H1 (cell line): ENCODE results near the gene PPFIA4. TPM values are rescaled to one million over a fixed set of nuclear protein-coding genes. Genes with fewer than 3 reads are reported as not detected.

Experiments used
- CTCF ChIA-PET: fragments of 300-600 bp; sonication (Branson Sonifier 250); formaldehyde crosslinking; loops from one replicate; lab custom pipeline; 2021; ENCODE audit not compliant: partially characterized antibody; lab: Charles Lee
- POLR2A ChIA-PET: fragments of 300-600 bp; sonication (Branson Sonifier 250); formaldehyde crosslinking; loops from one replicate; lab custom pipeline; 2021; ENCODE audit warnings: inconsistent platforms; ENCODE audit not compliant: partially characterized antibody; lab: Charles Lee
- DNase-seq, 2 experiments: peaks; one replicate each; pipeline versions ENCODE4 v3.0.0 to v3.0.0-alpha.2; 2010 to 2022; ENCODE audit warnings: low spot score in 2 of 2, low read depth in 1 of 2, mixed read lengths in 1 of 2
- FAIRE-seq: peaks from 2 replicates; lab custom pipeline; 2011; peaks lifted over from hg19 to GRCh38; lab: Jason Lieb, UNC
- H2AFZ ChIP-seq: 2 replicates; pipeline ENCODE4 v1.8.1; 2012; ENCODE audit warnings: low read length, inconsistent platforms
- H2AK5ac ChIP-seq: 2 replicates; pipeline ENCODE4 v1.6.1; 2013; ENCODE audit warnings: low read depth, low read length
- H2BK120ac ChIP-seq: replicated peaks from 2 replicates; pipeline ENCODE3; 2013; ENCODE audit warnings: low read depth, low read length, inconsistent platforms
- H2BK12ac ChIP-seq: 2 replicates; pipeline ENCODE4 v1.6.1; 2013; ENCODE audit warnings: low read depth, low read length
- H2BK15ac ChIP-seq: 2 replicates; pipeline ENCODE4 v1.6.1; 2013; ENCODE audit warnings: low read length
- H2BK20ac ChIP-seq: 2 replicates; pipeline ENCODE4 v1.6.1; 2013; ENCODE audit warnings: low read length
- H2BK5ac ChIP-seq: 2 replicates; pipeline ENCODE4 v1.6.1; 2013; ENCODE audit warnings: low read depth, low read length
- H3K14ac ChIP-seq: 2 replicates; pipeline ENCODE4 v1.6.1; 2013; ENCODE audit warnings: inconsistent platforms; ENCODE audit not compliant: insufficient read length
- H3K18ac ChIP-seq: 2 replicates; pipeline ENCODE4 v1.6.1; 2013; ENCODE audit warnings: low read length; ENCODE audit errors: extremely low read depth
- H3K23ac ChIP-seq: 2 replicates; pipeline ENCODE4 v1.6.1; 2013; ENCODE audit warnings: inconsistent platforms; ENCODE audit not compliant: insufficient read length
- H3K23me2 ChIP-seq: 2 replicates; pipeline ENCODE4 v1.6.1; 2013; ENCODE audit warnings: low read depth, low read length
- H3K27ac ChIP-seq: 2 replicates; pipeline ENCODE4 v1.6.1; 2011; ENCODE audit warnings: low read depth, low read length, inconsistent platforms
- H3K27me3 ChIP-seq, 4 experiments: replicated peaks in 1 of 4; 1 replicate in 1 of 4; 2 replicates in 3 of 4; pipeline versions ENCODE4 v1.6.1 to v1.8.1; 2011 to 2013; ENCODE audit warnings: low read length in 3 of 4, mild to moderate bottlenecking in 3 of 4, inconsistent platforms in 2 of 4, mixed read lengths in 2 of 4, moderate library complexity in 1 of 4; ENCODE audit not compliant: control insufficient read depth in 3 of 4, insufficient read depth in 3 of 4; ENCODE audit errors: extremely low read depth in 1 of 4
- H3K36me3 ChIP-seq, 4 experiments: 2 replicates each; pipeline versions ENCODE4 v1.6.1 to v1.8.1; 2011 to 2013; ENCODE audit warnings: mild to moderate bottlenecking in 4 of 4, low read length in 3 of 4, moderate library complexity in 2 of 4, control low read depth in 1 of 4, inconsistent platforms in 1 of 4; ENCODE audit not compliant: insufficient read depth in 4 of 4, control insufficient read depth in 2 of 4
- H3K4ac ChIP-seq: replicated peaks from 2 replicates; pipeline ENCODE3; 2013; ENCODE audit warnings: low read length, low read depth, mixed read lengths, inconsistent platforms; ENCODE audit not compliant: insufficient read length
- H3K4me1 ChIP-seq, 4 experiments: replicated peaks in 1 of 4; 1 replicate in 1 of 4; 2 replicates in 3 of 4; pipeline versions ENCODE4 v1.6.1 to v1.8.1; 2011 to 2013; ENCODE audit warnings: low read length in 3 of 4, inconsistent platforms in 2 of 4, mixed read lengths in 1 of 4; ENCODE audit not compliant: insufficient read depth in 4 of 4, control insufficient read depth in 3 of 4
- H3K4me2 ChIP-seq, 2 experiments: 2 replicates each; pipeline versions ENCODE4 v1.6.1 to v1.8.1; 2011 to 2013; ENCODE audit warnings: low read depth in 2 of 2, low read length in 2 of 2, control low read depth in 1 of 2, inconsistent platforms in 1 of 2, mild to moderate bottlenecking in 1 of 2; ENCODE audit not compliant: insufficient read depth in 1 of 2
- H3K4me3 ChIP-seq, 4 experiments: fragments of 200-600, 300-600 bp in 1 of 4; sonication (generic), shearing (Covaris generic), sonication (Bioruptor Twin) in 1 of 4; 2 replicates each; pipeline versions ENCODE4 v1.5.1 to v1.8.1; 2011 to 2016; ENCODE audit warnings: low read length in 4 of 4, low read depth in 3 of 4, control low read depth in 2 of 4, inconsistent platforms in 2 of 4, mild to moderate bottlenecking in 2 of 4, mixed read lengths in 1 of 4, moderate library complexity in 1 of 4; ENCODE audit not compliant: insufficient read depth in 2 of 4; ENCODE audit errors: extremely low read depth in 1 of 4
- H3K56ac ChIP-seq: replicated peaks from 2 replicates; pipeline ENCODE3; 2013; ENCODE audit warnings: low read depth, mild to moderate bottlenecking, mixed read lengths, low read length, inconsistent platforms; ENCODE audit not compliant: insufficient read length
- H3K79me1 ChIP-seq: 2 replicates; pipeline ENCODE4 v1.6.1; 2013; ENCODE audit warnings: low read depth, low read length, control low read depth
- H3K79me2 ChIP-seq, 2 experiments: 2 replicates each; pipeline versions ENCODE4 v1.6.1 to v1.8.1; 2012 to 2013; ENCODE audit warnings: low read length in 2 of 2, mild to moderate bottlenecking in 2 of 2, inconsistent platforms in 1 of 2; ENCODE audit not compliant: insufficient read depth in 2 of 2, control insufficient read depth in 1 of 2
- H3K9ac ChIP-seq, 4 experiments: replicated peaks in 1 of 4; 1 replicate in 1 of 4; 2 replicates in 3 of 4; pipeline versions ENCODE4 v1.6.1 to v1.8.1; 2011 to 2013; ENCODE audit warnings: low read depth in 3 of 4, low read length in 3 of 4, control low read depth in 2 of 4, mild to moderate bottlenecking in 2 of 4, moderate library complexity in 2 of 4, inconsistent platforms in 1 of 4; ENCODE audit errors: extremely low read depth in 1 of 4
- H3K9me3 ChIP-seq, 2 experiments: 2 replicates each; pipeline versions ENCODE4 v1.6.1 to v1.8.1; 2012 to 2013; ENCODE audit warnings: mild to moderate bottlenecking in 2 of 2, moderate library complexity in 2 of 2, control low read depth in 1 of 2, inconsistent platforms in 1 of 2, low read depth in 1 of 2, low read length in 1 of 2, mixed read lengths in 1 of 2; ENCODE audit not compliant: insufficient read depth in 2 of 2
- H4K20me1 ChIP-seq, 2 experiments: replicated peaks in 1 of 2; 2 replicates each; pipeline versions ENCODE3 to v1.8.1; 2011 to 2013; ENCODE audit warnings: inconsistent platforms in 2 of 2, low read length in 2 of 2, mild to moderate bottlenecking in 1 of 2; ENCODE audit not compliant: insufficient read depth in 2 of 2, control insufficient read depth in 1 of 2
- H4K5ac ChIP-seq: 2 replicates; pipeline ENCODE4 v1.6.1; 2013; ENCODE audit warnings: low read length, low read depth, mixed read lengths, inconsistent platforms; ENCODE audit not compliant: insufficient read length
- H4K8ac ChIP-seq: 2 replicates; pipeline ENCODE4 v1.8.0; 2013; ENCODE audit warnings: mild to moderate bottlenecking, moderate library complexity, low read length, inconsistent platforms; ENCODE audit not compliant: insufficient read depth; ENCODE audit errors: extremely low read depth
- H4K91ac ChIP-seq: replicated peaks from 2 replicates; pipeline ENCODE3; 2013; ENCODE audit warnings: low read length, mixed read lengths, inconsistent platforms; ENCODE audit not compliant: insufficient read length
- CREB1 ChIP-seq: IDR thresholded peaks from 2 replicates; pipeline ENCODE4 v1.6.1; 2012; ENCODE audit warnings: inconsistent platforms
- RAD21 ChIP-seq, 2 experiments: IDR thresholded peaks in 1 of 2; conservative IDR thresholded peaks in 1 of 2; 2 replicates each; pipeline ENCODE4 v1.6.1; 2011; ENCODE audit warnings: low read depth in 2 of 2, low read length in 2 of 2, improper control_type of control experiment in 1 of 2, inconsistent platforms in 1 of 2, mild to moderate bottlenecking in 1 of 2, moderate library complexity in 1 of 2
- RNF2 ChIP-seq: fragments of 200-900, 300-1000 bp; sonication (generic); IDR thresholded peaks from 2 replicates; pipeline ENCODE4 v1.7.1; 2016; ENCODE audit warnings: borderline replicate concordance, low read depth, mild to moderate bottlenecking, antibody characterized with exemption, low read length; ENCODE audit not compliant: poor library complexity, severe bottlenecking; ENCODE audit errors: missing control alignments
- SUZ12 ChIP-seq: fragments of 200-600 bp; sonication (generic); IDR thresholded peaks from 2 replicates; pipeline ENCODE4 v1.6.1; 2012; ENCODE audit warnings: mild to moderate bottlenecking, inconsistent platforms, low read length, moderate library complexity, mixed read lengths
- TCF12 ChIP-seq: IDR thresholded peaks from 2 replicates; pipeline ENCODE4 v1.6.1; 2011; ENCODE audit warnings: low read depth, mild to moderate bottlenecking, low read length
- YY1 ChIP-seq: IDR thresholded peaks from 2 replicates; pipeline ENCODE4 v1.6.1; 2011; ENCODE audit warnings: low read depth, mild to moderate bottlenecking, low read length
- ZNF274 ChIP-seq: IDR thresholded peaks from 2 replicates; pipeline ENCODE4 v1.7.0; 2012; ENCODE audit warnings: low read length, borderline replicate concordance; ENCODE audit errors: extremely low read depth
- WGBS, 2 experiments: shearing (Covaris generic) in 1 of 2; methylation state at CpG; one replicate each; pipeline versions ENCODE4 v1.1.6 to v1.1.7; 2013 to 2015; ENCODE audit warnings: low lambda C conversion rate in 2 of 2, mixed read lengths in 2 of 2, inconsistent platforms in 1 of 2, low coverage in 1 of 2, missing lambda C conversion rate in 1 of 2; ENCODE audit not compliant: insufficient replicate concordance in 2 of 2, insufficient coverage in 1 of 2, insufficient read length in 1 of 2; ENCODE audit errors: extremely low coverage in 1 of 2, missing lambda C conversion rate in 1 of 2; 5-methylcytosine and 5-hydroxymethylcytosine counted together
- polyA plus RNA-seq, 7 experiments: library from polyadenylated mRNA; depleted of rRNA in 3 of 7; stranded (reverse) in 5 of 7; unstranded in 2 of 7; fragments of >200 nt in 5 of 7; fragments of 200-250 nt in 2 of 7; gene quantifications; 1 replicate in 5 of 7; 2 replicates in 1 of 7; 4 replicates in 1 of 7; pipeline versions ENCODE4 v1.2.1 to v1.2.3, GENCODE V29; 2011 to 2013; ENCODE audit warnings: missing spikeins in 2 of 7, mixed read lengths in 2 of 7
- total RNA-seq: library from RNA; stranded (reverse); fragmentation: NEBNext Ultra II Directional; extraction: Animal tissue kit (Norgen Biotek cat#: 25700); gene quantifications from 2 replicates; pipeline ENCODE4 v1.2.1, GENCODE V29; 2021
- TF ChIP-seq, protein P1 (sequence below): IDR thresholded peaks from 2 replicates; pipeline ENCODE4 v1.6.1; 2012; ENCODE audit warnings: inconsistent platforms
- TF ChIP-seq, protein P2 (sequence below): IDR thresholded peaks from 2 replicates; pipeline ENCODE4 v1.6.1; 2011; ENCODE audit warnings: low read length, improper control_type of control experiment
- TF ChIP-seq, protein P3 (sequence below): IDR thresholded peaks from 2 replicates; pipeline ENCODE4 v1.6.1; 2012; ENCODE audit warnings: inconsistent platforms

PPFIA4 gene
- total and polyA plus RNA-seq, 2 of the 8 experiments (the other 6 are each of a cell fraction or from before 2014, with no cell fraction given) = 9.0 to 9.9 TPM

DNA sequence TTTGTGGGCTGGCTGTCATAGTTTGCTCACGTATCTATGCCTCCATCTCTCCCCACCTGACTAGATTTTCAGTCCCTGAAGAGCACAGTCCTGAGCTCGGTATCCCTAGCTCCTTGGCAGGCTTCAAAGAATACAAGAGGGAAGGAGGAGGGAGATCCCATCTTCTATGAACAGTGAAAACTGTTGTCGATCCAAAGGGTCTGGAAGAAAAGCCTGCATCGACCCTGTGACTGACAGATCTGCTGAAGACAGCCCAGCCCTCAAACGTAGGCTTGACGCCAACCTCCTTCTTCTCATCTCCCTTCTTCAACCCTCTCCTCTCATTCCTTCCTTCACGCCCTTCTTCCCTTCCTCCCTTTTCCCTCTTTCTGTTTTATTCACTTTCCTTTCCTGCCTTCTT is 87.9 kb downstream of the PPFIA4 start:
- FAIRE-seq = no peak
- 79 to 94% methylated on average over 1 to 7 of the region's 7 CpGs for WGBS, 2 experiments
- CTCF ChIA-PET = interaction anchor here (1.2 to 49.1 kb wide), 8 partner anchors 9 to 155 kb away, joined by 4 to 1071 read pairs (median 68); partner anchors contain the start of genes MYOG and PPFIA4
- TF ChIP-seq YY1 (no peak), TCF12 (no peak), RNF2 (no peak), RAD21 (IDR thresholded peaks at IDR 0.05 in 1 of 2, conservative IDR thresholded peaks at IDR 0.05 in 1 of 2; ENCODE audit: low read depth in 2 of 2, low read length in 2 of 2) (no peak), CREB1 (no peak), ZNF274 (no peak), SUZ12 (no peak)
- TF ChIP-seq, protein P1, sequence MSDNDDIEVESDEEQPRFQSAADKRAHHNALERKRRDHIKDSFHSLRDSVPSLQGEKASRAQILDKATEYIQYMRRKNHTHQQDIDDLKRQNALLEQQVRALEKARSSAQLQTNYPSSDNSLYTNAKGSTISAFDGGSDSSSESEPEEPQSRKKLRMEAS = no peak
- TF ChIP-seq, protein P2, sequence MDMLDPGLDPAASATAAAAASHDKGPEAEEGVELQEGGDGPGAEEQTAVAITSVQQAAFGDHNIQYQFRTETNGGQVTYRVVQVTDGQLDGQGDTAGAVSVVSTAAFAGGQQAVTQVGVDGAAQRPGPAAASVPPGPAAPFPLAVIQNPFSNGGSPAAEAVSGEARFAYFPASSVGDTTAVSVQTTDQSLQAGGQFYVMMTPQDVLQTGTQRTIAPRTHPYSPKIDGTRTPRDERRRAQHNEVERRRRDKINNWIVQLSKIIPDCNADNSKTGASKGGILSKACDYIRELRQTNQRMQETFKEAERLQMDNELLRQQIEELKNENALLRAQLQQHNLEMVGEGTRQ = no peak
- TF ChIP-seq, protein P3, sequence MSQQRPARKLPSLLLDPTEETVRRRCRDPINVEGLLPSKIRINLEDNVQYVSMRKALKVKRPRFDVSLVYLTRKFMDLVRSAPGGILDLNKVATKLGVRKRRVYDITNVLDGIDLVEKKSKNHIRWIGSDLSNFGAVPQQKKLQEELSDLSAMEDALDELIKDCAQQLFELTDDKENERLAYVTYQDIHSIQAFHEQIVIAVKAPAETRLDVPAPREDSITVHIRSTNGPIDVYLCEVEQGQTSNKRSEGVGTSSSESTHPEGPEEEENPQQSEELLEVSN = no peak

More for the DNA sequence above, 87.9 kb downstream of the PPFIA4 start:
- H3K36me3 ChIP-seq = no peaks in the 10 kb centered on the region
- H3K79me1 ChIP-seq = no peaks in the 10 kb centered on the region
- H4K20me1 ChIP-seq = no peaks in the 10 kb centered on the region
- no peak overlapping the region for H2AK5ac ChIP-seq
- no peak overlapping the region for H3K9ac ChIP-seq
- no peak overlapping the region for H3K4me3 ChIP-seq
- no peak overlapping the region for H4K5ac ChIP-seq
- H2BK12ac ChIP-seq = no peak overlapping the region
- H3K9me3 ChIP-seq = no peaks in the 10 kb centered on the region
- no peaks in the 10 kb centered on the region for H3K79me2 ChIP-seq
- H4K91ac ChIP-seq = no peak overlapping the region
- H3K23ac ChIP-seq = no peak overlapping the region
- no peak overlapping the region for H3K56ac ChIP-seq
- H3K4me2 ChIP-seq = no peak overlapping the region
- peaks cover 0 to 6% (median 3%) of the 10 kb centered on the region in 4 experiments; a peak in 4 of 7 replicates for H3K27me3 ChIP-seq
- no peak for DNase-seq
- no peak overlapping the region for H2BK15ac ChIP-seq
- H3K23me2 ChIP-seq = no peaks in the 10 kb centered on the region
- H4K8ac ChIP-seq = no peak overlapping the region
- H2BK20ac ChIP-seq = no peak overlapping the region
- peaks cover 0 to 2% (median under 1%) of the 10 kb centered on the region in 4 experiments; a peak in 1 of 7 replicates for H3K4me1 ChIP-seq
- POLR2A ChIA-PET = no interaction called here
- H2BK5ac ChIP-seq = no peak overlapping the region
- H3K27ac ChIP-seq = no peak overlapping the region
- no peak overlapping the region for H2BK120ac ChIP-seq
- no peak overlapping the region for H2AFZ ChIP-seq
- no peak overlapping the region for H3K18ac ChIP-seq
- no peak overlapping the region for H3K4ac ChIP-seq
- H3K14ac ChIP-seq = no peak overlapping the region
